ENCODE measurements around the gene NT5C1A. TPM values are rescaled to one million over a fixed set of nuclear protein-coding genes. Genes with fewer than 3 reads are reported as not detected.

NT5C1A gene
- total and polyA plus RNA-seq, 2 experiments from 2014 or later = not detected

DNA sequence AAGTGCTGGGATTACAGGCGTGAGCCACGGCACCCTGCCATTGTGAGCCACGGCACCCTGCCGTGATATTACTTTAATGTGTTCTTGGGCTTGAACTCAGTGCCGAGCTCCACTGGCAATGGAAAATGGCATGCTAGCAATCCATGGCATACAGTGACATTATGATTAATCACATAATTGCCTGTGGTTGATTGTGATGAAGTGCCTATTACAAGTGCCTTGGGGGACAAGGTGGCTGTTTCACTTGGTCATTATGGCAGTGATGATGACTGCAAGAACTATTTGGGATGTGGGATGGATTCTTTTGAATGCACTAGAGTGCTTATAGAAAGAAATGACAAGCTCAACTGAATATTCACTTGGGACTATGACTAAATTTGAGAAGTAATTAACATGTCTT, 41.6 kb upstream of the NT5C1A start:
- no peak overlapping the region for H2AFZ ChIP-seq
- no peak overlapping the region for H3K4me3 ChIP-seq
- H3F3A ChIP-seq (ENCODE audit: insufficient read depth) = no peaks in the 10 kb centered on the region
- TF ChIP-seq EZH2 (IDR thresholded peaks at IDR 0.05; ENCODE audit: insufficient read depth, poor library complexity, severe bottlenecking) (no peak), EZH2phosphoT487 (IDR thresholded peaks at IDR 0.05; ENCODE audit: insufficient read depth, low read depth) (no peak)
- no peak overlapping the region for H3K4me2 ChIP-seq (ENCODE audit: unreplicated experiment)
- H3K9me3 ChIP-seq (ENCODE audit: low read depth) = no peaks in the 10 kb centered on the region
- H3K79me2 ChIP-seq (ENCODE audit: insufficient read depth) = no peaks in the 10 kb centered on the region
- H3K27ac ChIP-seq = no peak overlapping the region
- no peaks in the 10 kb centered on the region for H3K9me2 ChIP-seq (ENCODE audit: insufficient read depth)
- no peak for DNase-seq
- no peak overlapping the region for H3K9ac ChIP-seq
- 79 to 82% methylated on average over 5 of the region's 5 CpGs for WGBS, 2 experiments (ENCODE audit: low coverage in 1 of 2, low lambda C conversion rate in 2 of 2, missing lambda C conversion rate in 2 of 2)
- in situ Hi-C loops (cut with MboI) = no loop called here
- H3K4me1 ChIP-seq (ENCODE audit: insufficient read depth) = no peaks in the 10 kb centered on the region
- H4K20me1 ChIP-seq (ENCODE audit: insufficient read depth) = no peaks in the 10 kb centered on the region; the same call in 1 of the 2 replicates
- peaks cover 55% of the 10 kb centered on the region for H3K27me3 ChIP-seq (replicated peaks; ENCODE audit: insufficient read depth)
- no peaks in the 10 kb centered on the region for H3K36me3 ChIP-seq (ENCODE audit: low read depth)

DNA sequence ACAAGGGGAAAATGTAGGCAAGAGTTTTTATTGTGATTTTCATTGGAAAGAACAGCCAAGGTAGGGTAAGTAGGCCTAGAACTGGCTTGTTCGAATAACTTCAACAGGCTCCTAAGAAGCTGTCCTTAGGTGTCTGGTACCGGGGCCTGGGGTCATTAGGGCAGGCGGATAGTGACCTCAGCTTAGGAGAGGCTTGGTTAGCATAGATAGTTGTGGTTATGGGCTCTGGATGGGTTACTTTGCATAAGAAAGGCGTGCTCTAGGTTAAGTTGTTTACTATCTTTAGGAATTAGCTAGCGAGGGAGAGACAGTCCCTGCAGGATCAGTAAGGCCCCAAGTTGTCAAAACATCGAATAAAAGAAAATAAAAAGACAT, 40.0 kb upstream of the NT5C1A start:
- Histone ChIP-seq H3K4me1 (ENCODE audit: insufficient read depth) (no peaks in the 10 kb centered on the region), H3K9ac (no peak overlapping the region), H4K20me1 (ENCODE audit: insufficient read depth) (no peaks in the 10 kb centered on the region), H3F3A (ENCODE audit: insufficient read depth) (no peaks in the 10 kb centered on the region), H3K4me2 (ENCODE audit: unreplicated experiment) (no peak overlapping the region), H3K27me3 (replicated peaks; ENCODE audit: insufficient read depth) (peaks cover 53% of the 10 kb centered on the region), H3K79me2 (ENCODE audit: insufficient read depth) (no peaks in the 10 kb centered on the region), H2AFZ (no peak overlapping the region), H3K4me3 (no peak overlapping the region), H3K9me3 (ENCODE audit: low read depth) (no peaks in the 10 kb centered on the region), H3K9me2 (ENCODE audit: insufficient read depth) (no peaks in the 10 kb centered on the region), H3K27ac (no peak overlapping the region), H3K36me3 (ENCODE audit: low read depth) (no peaks in the 10 kb centered on the region)
- in situ Hi-C loops (cut with MboI) = no loop called here
- no peak for DNase-seq
- TF ChIP-seq EZH2 (IDR thresholded peaks at IDR 0.05; ENCODE audit: insufficient read depth, poor library complexity, severe bottlenecking) (no peak), EZH2phosphoT487 (IDR thresholded peaks at IDR 0.05; ENCODE audit: insufficient read depth, low read depth) (no peak)
- WGBS, 2 experiments (ENCODE audit: low coverage in 1 of 2, low lambda C conversion rate in 2 of 2, missing lambda C conversion rate in 2 of 2) = 65 to 69% methylated on average over 6 of the region's 6 CpGs

DNA sequence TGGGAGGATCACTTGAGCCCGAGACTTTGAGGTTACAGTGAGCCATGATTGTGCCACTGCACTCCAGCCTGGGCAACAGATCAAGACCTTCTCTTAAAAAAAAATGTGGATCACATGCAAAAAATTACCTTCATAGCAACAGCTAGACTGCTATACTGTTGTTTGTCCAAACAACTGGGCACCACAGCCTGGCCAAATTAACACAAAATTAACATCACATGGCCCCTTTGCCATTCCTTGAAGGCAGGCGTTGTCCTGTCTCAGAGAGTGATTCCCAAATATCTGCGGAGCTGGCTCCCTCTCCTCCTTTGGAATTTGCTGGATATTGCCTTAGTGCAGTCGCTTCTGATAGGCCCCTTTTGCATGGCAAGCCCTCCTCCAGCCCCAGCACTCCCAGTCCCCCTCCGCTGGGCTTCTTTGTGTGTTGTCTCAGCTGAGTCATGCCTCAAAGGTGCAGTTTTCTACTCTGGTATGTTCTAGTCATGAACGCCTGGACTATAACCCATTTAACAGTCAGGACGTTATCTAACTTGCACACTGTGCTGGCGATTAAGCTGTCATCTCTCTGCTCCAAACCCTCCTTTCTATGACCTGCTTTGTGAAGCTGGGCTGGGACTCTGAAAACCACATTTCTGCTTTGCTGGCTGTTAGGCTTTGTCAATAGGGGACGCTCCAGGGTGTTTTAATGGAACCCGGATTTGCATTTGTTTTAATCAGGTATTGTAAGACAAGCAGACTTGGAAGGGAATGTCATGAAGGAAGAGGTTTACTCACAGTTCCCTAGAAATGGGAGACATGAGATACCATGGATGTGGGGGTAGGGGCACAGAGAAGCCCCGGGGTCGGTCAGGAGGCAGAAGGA, 39.4 kb upstream of the NT5C1A start:
- Histone ChIP-seq H3K9me2 (ENCODE audit: insufficient read depth) (no peaks in the 10 kb centered on the region), H3K9me3 (ENCODE audit: low read depth) (no peaks in the 10 kb centered on the region), H3K4me1 (ENCODE audit: insufficient read depth) (no peaks in the 10 kb centered on the region), H3K27ac (no peak overlapping the region), H3K79me2 (ENCODE audit: insufficient read depth) (no peaks in the 10 kb centered on the region), H3K4me3 (no peak overlapping the region), H3K4me2 (ENCODE audit: unreplicated experiment) (no peak overlapping the region), H2AFZ (no peak overlapping the region), H3K27me3 (replicated peaks; ENCODE audit: insufficient read depth) (peaks cover 50% of the 10 kb centered on the region), H4K20me1 (ENCODE audit: insufficient read depth) (no peaks in the 10 kb centered on the region), H3K36me3 (ENCODE audit: low read depth) (no peaks in the 10 kb centered on the region), H3K9ac (no peak overlapping the region), H3F3A (ENCODE audit: insufficient read depth) (no peaks in the 10 kb centered on the region)
- TF ChIP-seq EZH2 (IDR thresholded peaks at IDR 0.05; ENCODE audit: insufficient read depth, poor library complexity, severe bottlenecking) (no peak), EZH2phosphoT487 (IDR thresholded peaks at IDR 0.05; ENCODE audit: insufficient read depth, low read depth) (no peak)
- in situ Hi-C loops (cut with MboI) = no loop called here
- DNase-seq = peak; percentile 40
- WGBS, 2 experiments (ENCODE audit: low coverage in 1 of 2, low lambda C conversion rate in 2 of 2, missing lambda C conversion rate in 2 of 2) = 31 to 32% methylated on average over 12 of the region's 12 CpGs

DNA sequence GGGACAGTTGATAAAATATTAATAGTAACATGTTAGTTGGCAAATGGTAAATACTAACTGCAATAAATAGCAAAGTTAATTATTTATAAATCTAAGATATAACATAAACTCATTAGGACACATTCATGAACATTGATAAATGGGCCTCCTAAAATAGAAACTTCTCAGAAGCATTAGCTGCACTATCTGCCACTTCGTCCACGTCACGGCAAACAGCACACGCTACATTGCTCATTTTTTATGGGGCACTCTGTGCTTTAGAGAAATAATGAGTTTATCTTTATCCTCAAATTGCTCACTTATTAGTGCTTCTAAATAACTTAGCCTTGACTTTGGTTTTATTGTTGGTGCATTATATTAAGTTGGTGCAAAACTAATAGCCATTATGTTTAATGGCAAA, 35.6 kb upstream of the NT5C1A start:
- no peaks in the 10 kb centered on the region for H3K9me3 ChIP-seq (ENCODE audit: low read depth)
- in situ Hi-C loops (cut with MboI) = no loop called here
- TF ChIP-seq EZH2 (IDR thresholded peaks at IDR 0.05; ENCODE audit: insufficient read depth, poor library complexity, severe bottlenecking) = no peak
- TF ChIP-seq EZH2phosphoT487 (IDR thresholded peaks at IDR 0.05; ENCODE audit: insufficient read depth, low read depth) = no peak
- DNase-seq = no peak
- no peak overlapping the region for H3K9ac ChIP-seq
- no peak overlapping the region for H2AFZ ChIP-seq
- H3F3A ChIP-seq (ENCODE audit: insufficient read depth) = no peaks in the 10 kb centered on the region
- no peaks in the 10 kb centered on the region for H3K79me2 ChIP-seq (ENCODE audit: insufficient read depth)
- no peak overlapping the region for H3K27ac ChIP-seq
- no peaks in the 10 kb centered on the region for H3K36me3 ChIP-seq (ENCODE audit: low read depth)
- H3K4me3 ChIP-seq = no peak overlapping the region
- no peaks in the 10 kb centered on the region for H4K20me1 ChIP-seq (ENCODE audit: insufficient read depth)
- peaks cover 34% of the 10 kb centered on the region for H3K27me3 ChIP-seq (replicated peaks; ENCODE audit: insufficient read depth)
- H3K4me2 ChIP-seq (ENCODE audit: unreplicated experiment) = no peak overlapping the region
- 94% methylated on average over 4 of the region's 4 CpGs for WGBS, 2 experiments (ENCODE audit: low coverage in 1 of 2, low lambda C conversion rate in 2 of 2, missing lambda C conversion rate in 2 of 2)
- no peaks in the 10 kb centered on the region for H3K4me1 ChIP-seq (ENCODE audit: insufficient read depth)
- H3K9me2 ChIP-seq (ENCODE audit: insufficient read depth) = no peaks in the 10 kb centered on the region

All from GM23248 (cell line).